Activated CD8-positive, alpha-beta memory T cell treated with anti-CD3 and anti-CD28 coated beads, Interleukin-2, amount 10 ng/mL, durations not matched to agents 7 days and 5 days (primary cell): ENCODE data around the gene HOMER2. TPM values are rescaled to one million over a fixed set of nuclear protein-coding genes. Genes with fewer than 3 reads are reported as not detected.
A peak's percentile ranks its signal among the peaks of the same experiment; 100 is the strongest.

ENCODE experiments used
- ATAC-seq: fragments of 150-1000 bp; cut with Tn5 transposase; one replicate; pipeline ENCODE4 v1.10.0; 2021; ENCODE audit warnings: moderate library complexity
- CTCF ChIA-PET: fragments of 350-600 bp; sonication (Branson Sonifier 250); formaldehyde crosslinking; loops from one replicate; lab custom pipeline; 2021; ENCODE audit warnings: antibody characterized with exemption; lab: Charles Lee
- DNase-seq: peaks from one replicate; pipeline ENCODE4 v3.0.0-alpha.2; 2020
- H3K27ac Mint-ChIP-seq: one replicate; pipeline ENCODE4 v1.8.0; 2021; ENCODE audit warnings: mild to moderate bottlenecking, mixed read lengths
- H3K27me3 Mint-ChIP-seq: one replicate; pipeline ENCODE4 v1.8.0; 2021; ENCODE audit warnings: mixed read lengths
- H3K36me3 Mint-ChIP-seq: one replicate; pipeline ENCODE4 v1.8.0; 2021; ENCODE audit warnings: mild to moderate bottlenecking, mixed read lengths
- H3K4me1 Mint-ChIP-seq: one replicate; pipeline ENCODE4 v1.8.0; 2021; ENCODE audit warnings: mixed read lengths
- H3K4me3 Mint-ChIP-seq: one replicate; pipeline ENCODE4 v1.8.0; 2021; ENCODE audit warnings: mild to moderate bottlenecking, moderate library complexity, mixed read lengths
- H3K9me3 Mint-ChIP-seq: one replicate; pipeline ENCODE4 v1.8.0; 2022; ENCODE audit warnings: low read depth, mixed read lengths
- total RNA-seq, 2 experiments: library from RNA; stranded (reverse); gene quantifications; one replicate each; pipeline ENCODE4 v1.2.3, GENCODE V29; 2021

HOMER2 gene
- total RNA-seq, 2 experiments from 2014 or later: 8.2 to 14.4 TPM

DNA sequence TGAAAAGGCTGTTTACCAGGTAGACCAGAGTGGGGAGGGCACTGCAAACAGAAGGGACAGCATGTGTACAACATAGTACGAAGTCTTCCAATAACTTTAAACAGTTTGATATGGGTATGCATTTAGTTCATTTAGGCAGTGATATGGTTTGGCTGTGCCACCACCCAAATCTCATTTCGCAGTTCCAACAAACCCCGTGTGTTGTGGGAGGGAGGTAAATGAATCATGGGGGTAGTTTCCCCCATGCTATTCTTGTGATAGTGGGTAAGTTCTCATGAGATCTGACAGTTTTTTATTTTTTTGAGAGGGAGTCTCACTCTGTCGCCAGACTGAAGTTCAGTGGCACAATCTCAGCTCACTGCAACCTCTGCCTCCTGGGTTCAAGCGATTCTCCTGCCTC, 25.9 kb upstream of the HOMER2 start:
- Mint-ChIP-seq H3K36me3 (peaks cover 3% of the 10 kb centered on the region), H3K27me3 (no peaks in the 10 kb centered on the region), H3K9me3 (no peaks in the 10 kb centered on the region), H3K27ac (no peak overlapping the region), H3K4me1 (peaks cover 2% of the 10 kb centered on the region), H3K4me3 (no peak overlapping the region)
- DNase-seq: no peak
- no peak for ATAC-seq
- CTCF ChIA-PET: no interaction called here

DNA sequence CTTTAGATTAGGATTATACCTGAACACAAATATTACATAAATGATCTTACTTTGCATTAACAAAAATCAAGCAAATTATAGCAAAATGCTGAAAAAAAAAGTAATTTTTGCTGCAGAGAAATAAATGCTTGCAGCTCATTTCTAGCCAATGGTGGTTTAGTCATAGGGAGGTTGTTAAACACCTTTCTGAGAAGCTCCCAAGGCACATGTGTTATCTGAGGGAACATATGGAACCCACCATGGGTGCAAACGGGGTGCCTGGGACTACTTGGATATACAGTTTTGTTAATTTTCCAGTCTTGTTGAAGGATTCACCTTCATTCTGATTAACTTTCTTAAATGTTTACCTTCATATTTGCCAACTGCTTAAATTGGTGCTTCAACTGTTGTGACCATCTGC, 24.6 kb upstream of the HOMER2 start:
- Mint-ChIP-seq H3K9me3 (no peaks in the 10 kb centered on the region), H3K27ac (no peak overlapping the region), H3K4me3 (no peak overlapping the region), H3K36me3 (peaks cover 3% of the 10 kb centered on the region), H3K27me3 (no peaks in the 10 kb centered on the region), H3K4me1 (peaks cover 4% of the 10 kb centered on the region)
- DNase-seq: no peak
- no peak for ATAC-seq
- CTCF ChIA-PET: no interaction called here

DNA sequence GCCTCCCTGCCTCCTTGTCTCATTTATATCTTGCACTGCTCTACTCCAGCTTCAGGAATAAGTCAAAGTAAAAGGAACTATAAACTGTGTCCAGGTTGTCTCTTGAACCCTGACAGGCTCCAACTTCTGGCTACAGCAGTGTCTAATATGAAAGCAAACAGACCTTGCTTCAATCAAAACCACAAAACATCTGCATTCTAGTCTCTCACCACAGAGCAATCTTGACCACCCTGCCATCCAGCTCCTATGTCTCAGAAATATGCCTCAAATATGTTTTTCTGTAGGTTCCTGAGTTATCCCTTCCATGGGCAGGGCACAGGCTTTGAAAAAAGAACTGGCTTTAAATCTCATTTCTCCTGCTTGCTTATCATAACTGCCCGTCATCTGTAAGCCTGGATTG, 20.5 kb upstream of the HOMER2 start:
- H3K4me3 Mint-ChIP-seq: no peak overlapping the region
- DNase-seq: no peak
- CTCF ChIA-PET: interaction anchor here (0.7 kb wide), 1 partner anchor 52 kb away, joined by 3 read pairs; no protein-coding TSS in a partner anchor
- H3K27ac Mint-ChIP-seq: no peak overlapping the region
- peaks cover 2% of the 10 kb centered on the region for H3K36me3 Mint-ChIP-seq
- no peak for ATAC-seq
- peaks cover 28% of the 10 kb centered on the region for H3K27me3 Mint-ChIP-seq
- no peaks in the 10 kb centered on the region for H3K9me3 Mint-ChIP-seq
- peaks cover 11% of the 10 kb centered on the region for H3K4me1 Mint-ChIP-seq

DNA sequence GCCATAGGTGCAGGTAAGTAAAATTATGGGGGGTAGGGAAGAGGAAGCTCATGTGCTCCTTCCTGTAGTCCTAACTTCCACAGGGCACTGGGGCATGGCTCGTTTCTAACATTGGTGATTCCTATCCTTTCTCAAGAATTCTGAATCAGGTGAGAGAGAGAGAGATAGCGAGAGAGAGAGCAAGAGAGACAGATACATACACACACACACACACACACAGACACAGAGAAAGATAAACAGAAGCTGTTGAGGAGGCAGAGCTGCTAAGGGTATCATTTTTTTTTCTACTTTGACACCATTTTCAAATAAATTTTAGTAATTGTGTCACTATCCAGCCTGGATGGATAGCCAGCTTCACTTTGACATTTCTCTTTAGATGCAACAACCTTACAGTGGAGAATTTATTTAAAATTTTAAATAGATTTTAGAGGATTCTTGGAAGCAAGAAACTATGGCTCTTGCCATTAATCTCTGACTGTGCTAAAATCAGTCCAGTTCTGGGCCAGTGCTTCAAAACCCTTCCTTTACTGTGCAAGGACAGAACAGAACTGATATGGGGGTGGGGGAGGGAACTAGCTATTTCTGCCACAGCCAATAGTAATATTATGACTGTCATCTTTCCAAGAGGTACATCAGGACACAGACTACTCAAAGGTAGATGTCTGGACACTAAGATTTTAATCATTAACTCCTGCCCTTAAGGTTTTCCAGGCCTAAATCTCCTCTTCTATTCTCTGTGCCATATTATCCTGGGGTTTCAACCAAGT, 18.9 kb upstream of the HOMER2 start:
- Mint-ChIP-seq H3K27ac (no peak overlapping the region), H3K36me3 (peaks cover 5% of the 10 kb centered on the region), H3K9me3 (no peaks in the 10 kb centered on the region), H3K27me3 (peaks cover 32% of the 10 kb centered on the region), H3K4me3 (no peak overlapping the region), H3K4me1 (peaks cover 22% of the 10 kb centered on the region)
- no peak for DNase-seq
- ATAC-seq: no peak
- CTCF ChIA-PET: no interaction called here

DNA sequence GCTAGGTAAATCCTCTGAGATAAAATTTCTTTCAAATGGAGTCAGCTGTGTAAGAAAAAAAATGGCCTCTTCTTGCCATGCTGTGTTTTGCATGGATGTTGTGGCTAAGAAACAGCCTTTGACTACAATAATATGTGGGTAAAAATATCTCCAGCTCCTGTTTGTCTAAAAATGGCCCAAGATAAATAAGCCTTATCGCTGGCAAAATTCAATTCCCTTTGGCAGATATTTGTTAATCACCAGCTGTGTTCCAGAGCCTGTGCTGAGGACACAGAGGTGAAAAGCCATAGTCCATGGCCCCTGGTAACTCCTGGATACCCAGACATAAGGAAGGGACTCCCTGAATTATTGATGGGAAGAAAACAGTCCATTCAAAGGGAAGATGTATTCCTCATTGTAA, 18.2 kb upstream of the HOMER2 start:
- Mint-ChIP-seq H3K9me3 (no peaks in the 10 kb centered on the region), H3K27ac (no peak overlapping the region), H3K4me1 (peaks cover 28% of the 10 kb centered on the region), H3K27me3 (peaks cover 32% of the 10 kb centered on the region), H3K4me3 (no peak overlapping the region), H3K36me3 (peaks cover 5% of the 10 kb centered on the region)
- DNase-seq (no peak), ATAC-seq (no peak)
- CTCF ChIA-PET: no interaction called here

DNA sequence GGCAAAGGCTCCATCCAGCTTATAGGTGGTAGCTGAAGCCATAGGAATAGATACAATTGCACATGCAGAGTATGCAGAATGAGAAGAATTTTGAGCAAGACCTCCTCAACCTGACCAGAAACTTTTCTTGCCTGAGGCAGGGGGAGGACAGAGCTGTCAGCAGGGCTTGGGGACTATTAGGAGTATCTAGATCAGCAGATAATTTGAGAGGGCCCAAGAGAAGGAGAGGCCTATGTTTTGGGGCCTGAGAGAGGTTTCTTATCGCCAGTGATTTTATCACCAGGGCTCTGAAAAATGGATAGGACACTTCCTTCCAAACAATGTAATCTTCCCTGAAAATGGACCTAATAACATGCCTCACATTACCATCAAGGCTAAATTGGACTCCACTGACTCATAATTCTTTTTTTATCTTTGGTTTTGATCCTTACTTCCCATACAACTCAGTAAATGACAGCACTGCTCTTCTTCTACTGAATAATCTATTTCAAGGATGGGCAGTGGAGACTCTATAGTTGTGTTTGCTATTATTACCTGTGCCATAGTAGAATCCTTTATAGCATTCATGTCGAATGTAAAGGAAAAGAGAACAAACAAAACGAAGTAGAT, 17.7 kb upstream of the HOMER2 start:
- peaks cover 34% of the 10 kb centered on the region for H3K27me3 Mint-ChIP-seq
- no peak for DNase-seq
- no peak overlapping the region for H3K27ac Mint-ChIP-seq
- H3K4me1 Mint-ChIP-seq: peaks cover 28% of the 10 kb centered on the region
- CTCF ChIA-PET: no interaction called here
- no peak for ATAC-seq
- peaks cover 5% of the 10 kb centered on the region for H3K36me3 Mint-ChIP-seq
- H3K4me3 Mint-ChIP-seq: no peak overlapping the region
- no peaks in the 10 kb centered on the region for H3K9me3 Mint-ChIP-seq

DNA sequence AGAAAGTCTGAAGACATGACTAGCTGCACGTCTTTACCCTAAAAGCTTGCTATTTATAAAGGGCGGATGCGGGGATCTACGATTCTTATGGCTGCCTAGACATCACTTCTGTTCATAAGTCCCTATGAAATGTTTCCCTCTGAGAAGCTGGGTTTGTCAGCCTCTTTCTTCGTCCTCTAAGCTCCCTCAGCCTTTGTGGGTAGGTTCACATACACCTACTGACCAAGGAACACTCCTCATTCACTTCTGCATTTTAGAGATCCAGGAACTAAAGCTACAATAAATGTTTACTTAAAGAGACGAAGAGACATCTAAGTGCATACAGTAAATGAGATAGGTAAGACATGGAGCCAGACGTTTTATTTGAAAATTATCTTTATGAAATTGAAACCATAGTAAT, 16.8 kb upstream of the HOMER2 start:
- peaks cover 28% of the 10 kb centered on the region for H3K4me1 Mint-ChIP-seq
- CTCF ChIA-PET: interaction anchor here (1.4 to 1.5 kb wide), 2 partner anchors 120 to 288 kb away, joined by 3 read pairs; no protein-coding TSS in a partner anchor
- peaks cover 5% of the 10 kb centered on the region for H3K36me3 Mint-ChIP-seq
- H3K27ac Mint-ChIP-seq: no peak overlapping the region
- no peaks in the 10 kb centered on the region for H3K9me3 Mint-ChIP-seq
- ATAC-seq: no peak
- peaks cover 34% of the 10 kb centered on the region for H3K27me3 Mint-ChIP-seq
- no peak overlapping the region for H3K4me3 Mint-ChIP-seq
- DNase-seq: no peak

DNA sequence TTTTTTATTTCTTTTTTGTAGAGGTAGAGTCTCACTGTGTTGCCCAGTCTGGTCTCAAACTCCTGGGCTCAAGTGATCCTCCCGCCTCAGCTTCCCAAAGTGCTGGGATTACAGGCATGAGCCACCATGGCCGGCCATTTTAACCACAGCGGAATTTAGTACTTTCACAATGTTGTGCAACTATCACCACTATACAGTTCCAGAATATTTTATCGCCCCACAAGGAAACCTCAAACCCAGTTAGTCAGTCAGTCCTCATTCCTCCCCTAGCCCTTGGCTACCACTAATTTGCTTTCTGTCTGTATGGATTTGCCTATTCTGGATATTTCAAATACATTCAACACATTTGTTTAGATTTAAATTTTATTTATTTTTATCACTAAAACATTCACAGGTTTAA, 15.5 kb upstream of the HOMER2 start:
- no peaks in the 10 kb centered on the region for H3K9me3 Mint-ChIP-seq
- H3K27ac Mint-ChIP-seq: no peak overlapping the region
- peaks cover 5% of the 10 kb centered on the region for H3K36me3 Mint-ChIP-seq
- CTCF ChIA-PET: interaction anchor here (0.9 to 1.5 kb wide), 2 partner anchors 17 to 118 kb away, joined by 3 to 4 read pairs; partner anchors contain the start of gene RAMAC
- H3K27me3 Mint-ChIP-seq: peaks cover 47% of the 10 kb centered on the region
- no peak for DNase-seq
- ATAC-seq: no peak
- H3K4me3 Mint-ChIP-seq: no peak overlapping the region
- peaks cover 28% of the 10 kb centered on the region for H3K4me1 Mint-ChIP-seq

DNA sequence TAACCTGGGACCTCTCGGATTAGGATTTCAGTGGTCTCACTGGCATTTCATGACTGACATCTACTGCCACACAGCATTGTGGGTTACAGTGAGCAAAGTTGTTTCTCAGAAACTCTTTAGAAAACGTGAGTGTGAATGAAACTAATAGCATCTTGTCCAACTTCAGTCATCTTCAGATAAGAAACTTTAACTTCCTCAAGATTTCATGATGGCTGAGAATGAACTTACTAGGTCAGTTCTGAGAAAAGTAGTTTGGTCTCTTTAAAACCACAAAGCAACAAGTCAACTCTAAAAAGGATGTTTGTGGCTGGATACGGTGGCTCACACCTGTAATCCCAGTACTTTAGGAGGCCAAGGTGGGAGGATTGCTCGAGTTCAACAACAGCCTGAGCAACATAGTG, 14.2 kb upstream of the HOMER2 start:
- Mint-ChIP-seq H3K4me3 (peak overlapping the region; percentile 28), H3K27me3 (peaks cover 50% of the 10 kb centered on the region), H3K9me3 (no peaks in the 10 kb centered on the region), H3K4me1 (peaks cover 26% of the 10 kb centered on the region), H3K27ac (peak overlapping the region; percentile 80), H3K36me3 (peaks cover 3% of the 10 kb centered on the region)
- ATAC-seq: peak; percentile 88
- peak; percentile 85 for DNase-seq
- CTCF ChIA-PET: interaction anchor here (0.9 to 1.3 kb wide), 2 partner anchors 17 to 427 kb away, joined by 3 read pairs; partner anchors contain the start of gene RPS17

DNA sequence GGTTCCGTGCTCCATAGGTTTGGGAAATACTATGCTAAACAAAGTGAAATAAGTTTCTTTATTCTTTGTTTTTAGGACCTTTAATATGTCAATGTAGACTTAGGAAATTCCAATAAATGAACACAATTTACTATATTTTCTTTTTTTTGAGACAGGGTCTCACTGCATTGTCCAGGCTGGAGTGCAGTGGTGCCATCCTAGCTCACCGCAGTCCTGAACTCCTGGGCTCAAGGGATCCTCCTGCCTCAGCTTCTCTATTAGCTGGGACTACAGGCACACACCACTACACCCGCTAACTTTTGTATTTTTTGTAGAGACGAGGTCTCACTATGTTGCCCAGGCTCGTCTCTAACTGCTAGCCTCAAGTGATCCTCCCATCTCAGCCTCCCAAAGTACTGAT, 12.4 kb upstream of the HOMER2 start:
- Mint-ChIP-seq H3K27ac (no peak overlapping the region), H3K4me1 (peaks cover 26% of the 10 kb centered on the region), H3K9me3 (no peaks in the 10 kb centered on the region), H3K4me3 (no peak overlapping the region), H3K27me3 (peaks cover 51% of the 10 kb centered on the region), H3K36me3 (peaks cover 3% of the 10 kb centered on the region)
- ATAC-seq (no peak), DNase-seq (no peak)
- CTCF ChIA-PET: no interaction called here

DNA sequence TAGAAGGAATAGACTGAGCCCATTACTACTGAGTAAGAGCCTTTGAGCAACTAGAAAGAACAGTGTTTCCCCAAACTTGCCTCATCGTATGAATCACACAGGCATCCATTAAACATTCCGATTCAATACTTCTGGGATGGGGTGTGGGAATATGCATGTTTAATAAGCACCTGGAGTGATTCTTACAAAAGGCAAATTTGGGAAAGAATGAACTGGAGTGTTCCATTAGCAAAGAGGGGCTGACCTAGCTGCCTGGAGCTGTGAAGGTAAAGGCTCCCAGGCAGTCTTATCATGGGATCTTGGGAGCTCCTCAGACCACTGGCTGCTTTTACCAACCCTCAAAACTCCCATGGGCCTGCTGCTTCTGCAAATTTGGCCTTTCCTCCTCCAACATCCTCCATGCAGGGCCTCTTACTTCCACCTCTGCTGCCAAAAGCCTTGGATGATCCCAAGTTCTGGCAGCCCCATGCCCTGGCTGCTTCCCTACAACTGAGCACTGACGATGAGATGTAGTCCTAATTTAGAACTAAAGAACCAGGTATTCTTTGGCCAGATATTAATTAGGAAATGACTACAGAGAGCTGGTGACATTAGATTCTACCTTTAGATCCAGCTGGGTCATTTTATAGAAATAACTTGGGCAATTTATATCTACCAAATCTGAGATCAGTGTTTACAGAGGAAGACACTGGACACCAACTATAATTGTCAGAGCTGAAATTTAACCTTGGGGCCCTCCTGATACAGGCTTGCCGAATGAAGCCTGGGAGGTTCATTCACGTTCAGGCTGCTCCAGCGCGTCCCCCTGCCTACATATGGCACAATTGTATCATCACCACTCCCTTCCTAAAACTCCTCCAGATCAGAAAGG, 11.2 kb upstream of the HOMER2 start:
- Mint-ChIP-seq H3K36me3 (peaks cover 3% of the 10 kb centered on the region), H3K4me3 (no peak overlapping the region), H3K27ac (no peak overlapping the region), H3K9me3 (no peaks in the 10 kb centered on the region), H3K4me1 (peaks cover 26% of the 10 kb centered on the region), H3K27me3 (peaks cover 46% of the 10 kb centered on the region)
- ATAC-seq: no peak
- CTCF ChIA-PET: no interaction called here
- no peak for DNase-seq

DNA sequence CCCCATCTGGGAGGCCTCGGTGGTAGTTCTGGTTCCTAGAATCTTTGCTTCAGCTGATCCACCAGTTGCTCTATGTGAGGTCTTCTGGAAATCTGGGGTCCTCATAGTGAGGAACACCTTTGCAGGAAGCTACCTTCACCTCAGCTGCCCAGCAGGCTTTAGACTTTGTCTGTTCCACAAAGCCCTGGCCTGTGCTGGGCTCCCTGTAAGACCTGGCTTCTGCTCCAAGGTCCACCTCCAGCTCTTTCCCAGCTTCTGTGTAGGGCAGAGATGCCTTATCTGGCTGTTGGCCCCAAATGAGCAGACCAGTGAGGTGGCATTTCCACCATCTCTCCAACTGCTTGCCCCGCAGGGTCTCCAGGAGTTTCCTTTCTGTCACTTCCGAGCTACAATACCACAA, 8.2 kb upstream of the HOMER2 start:
- Mint-ChIP-seq H3K4me3 (no peak overlapping the region), H3K36me3 (no peaks in the 10 kb centered on the region), H3K27me3 (peaks cover 35% of the 10 kb centered on the region), H3K4me1 (peaks cover under 1% of the 10 kb centered on the region), H3K27ac (no peak overlapping the region), H3K9me3 (no peaks in the 10 kb centered on the region)
- no peak for ATAC-seq
- DNase-seq: no peak
- CTCF ChIA-PET: no interaction called here

DNA sequence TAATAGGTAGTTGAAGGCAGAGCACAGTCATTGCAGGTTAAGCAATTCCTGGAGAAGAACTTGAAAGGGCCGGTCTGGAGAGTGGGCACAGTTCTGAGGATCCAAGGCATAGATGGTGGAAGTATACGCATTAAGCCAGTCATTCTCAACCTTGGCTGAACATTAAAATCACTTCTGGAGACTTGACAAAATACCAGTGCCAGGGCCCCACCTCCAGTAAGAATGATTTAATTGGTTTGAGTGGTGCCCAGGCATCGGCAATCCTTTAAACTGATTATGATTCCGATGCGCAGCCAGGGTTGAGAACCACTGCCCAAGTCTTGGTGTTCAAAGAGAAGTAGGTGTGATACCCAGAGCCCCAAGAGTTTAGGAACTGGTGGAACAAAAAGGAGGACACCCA, 6.9 kb upstream of the HOMER2 start:
- ATAC-seq: no peak
- Mint-ChIP-seq H3K9me3 (no peaks in the 10 kb centered on the region), H3K4me3 (no peak overlapping the region), H3K36me3 (no peaks in the 10 kb centered on the region), H3K4me1 (no peaks in the 10 kb centered on the region), H3K27me3 (peaks cover 33% of the 10 kb centered on the region), H3K27ac (no peak overlapping the region)
- CTCF ChIA-PET: no interaction called here
- no peak for DNase-seq
